Gastrocnemius medialis (tissue), 4 donors: ENCODE results near the gene PARD3B. TPM values are rescaled to one million over a fixed set of nuclear protein-coding genes. Genes with fewer than 3 reads are reported as not detected.

Experiments
- ATAC-seq, 2 donors: fragments of 150-250 bp; one replicate each; pipeline ENCODE4 v1.9.1; 2016
- DNase-seq, 2 donors: peaks; one replicate each; pipeline ENCODE4 v3.0.0-alpha.2; 2019
- H3K27ac ChIP-seq, 4 donors: fragments of 200-600 bp; sonication (generic); 1 replicate in 1 of 4; 2 replicates in 3 of 4; pipeline ENCODE4 v1.5.1; 2016 to 2018; ENCODE audit warnings: mild to moderate bottlenecking in 2 of 4, moderate library complexity in 1 of 4
- H3K27me3 ChIP-seq, 3 donors: fragments of 200-600 bp; sonication (generic) in 2 of 3; 1 replicate in 1 of 3; 2 replicates in 2 of 3; pipeline versions ENCODE4 v1.5.1 to v1.6.0; 2016 to 2019; ENCODE audit warnings: mild to moderate bottlenecking in 1 of 3, moderate library complexity in 1 of 3
- H3K36me3 ChIP-seq, 2 donors: fragments of 200-600 bp; sonication (generic) in 1 of 2; one replicate each; pipeline ENCODE4 v1.5.1; 2017 to 2018
- H3K4me1 ChIP-seq, 2 donors: fragments of 200-600 bp; sonication (generic) in 1 of 2; one replicate each; pipeline ENCODE4 v1.5.1; 2016 to 2017; ENCODE audit warnings: mild to moderate bottlenecking in 2 of 2
- H3K4me3 ChIP-seq, 4 donors: fragments of 200-600 bp; sonication (generic) in 3 of 4; 1 replicate in 1 of 4; 2 replicates in 3 of 4; pipeline ENCODE4 v1.5.1; 2016 to 2019; ENCODE audit warnings: mild to moderate bottlenecking in 2 of 4
- H3K9me3 ChIP-seq, 3 donors: fragments of 200-600 bp; sonication (generic) in 2 of 3; 1 replicate in 1 of 3; 2 replicates in 2 of 3; pipeline ENCODE4 v1.5.1; 2016 to 2019
- CTCF ChIP-seq, 5 experiments: fragments of 450-650 bp in 3 of 5; fragments of 200-600 bp in 2 of 5; sonication (generic) in 2 of 5; IDR thresholded peaks in 4 of 5; conservative IDR thresholded peaks in 1 of 5; 1 replicate in 4 of 5; 2 replicates in 1 of 5; pipeline ENCODE4 v1.5.1; 2016 to 2019; ENCODE audit warnings: antibody characterized with exemption in 5 of 5, mild to moderate bottlenecking in 3 of 5, moderate library complexity in 3 of 5
- POLR2A ChIP-seq, 2 donors: fragments of 450-650 bp; IDR thresholded peaks; one replicate each; pipeline ENCODE4 v1.6.1; 2017; ENCODE audit warnings: antibody characterized with exemption in 2 of 2, mild to moderate bottlenecking in 2 of 2, moderate library complexity in 2 of 2
- in situ Hi-C, 4 donors: fragments of 200-750 bp; cut with MboI; loops; one replicate each; pipeline versions ENCODE4 v1.15.0 to v1.8.0; 2017; ENCODE audit warnings: low sequenced_read_pairs in 4 of 4
- intact Hi-C: fragments of 100-400 bp; cut with DNase I; formaldehyde crosslinking; loops from one replicate; pipeline ENCODE4 v1.15.1; 2023; ENCODE audit warnings: low total_unique reads
- total RNA-seq, 4 donors: library from RNA; depleted of rRNA; stranded (reverse); fragments of >200 nt; gene quantifications; one replicate each; pipeline versions ENCODE4 v1.1.0 to v1.2.3, GENCODE V29; 2016

The PARD3B gene
- total RNA-seq, 4 donors from 2014 or later, result 2.2 to 15.5 (median 4.6) TPM

DNA sequence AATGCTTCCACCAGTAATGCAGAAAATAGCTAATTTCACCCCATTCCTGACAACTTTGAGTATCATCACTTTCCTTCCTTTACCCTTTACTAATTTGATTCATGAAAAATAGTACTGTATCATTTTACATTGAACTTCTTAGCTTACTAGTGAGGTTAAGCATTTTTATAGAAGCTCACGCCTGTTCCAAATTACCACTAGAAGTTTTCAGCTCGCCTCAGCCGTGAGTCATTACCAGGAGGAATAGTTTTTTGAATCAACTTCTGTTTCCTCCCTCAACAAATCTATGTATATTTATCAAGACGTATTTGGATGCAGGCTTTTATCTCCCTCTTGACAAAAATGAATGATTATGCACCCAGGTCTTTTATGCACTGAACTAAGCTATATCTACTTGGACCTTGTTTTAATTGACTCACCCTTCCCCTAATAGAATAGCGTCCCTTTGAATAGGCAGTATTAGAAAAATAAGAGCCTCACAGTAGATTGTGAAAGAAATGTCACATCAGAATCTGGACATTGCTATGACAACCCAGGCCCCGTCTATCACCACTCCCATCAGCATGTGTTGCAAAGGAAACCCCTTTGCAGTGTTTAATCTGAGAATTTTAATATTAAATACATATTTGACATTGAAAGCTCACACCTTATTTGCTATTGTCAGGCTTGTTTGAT, 929.6 kb downstream of the PARD3B start:
- DNase-seq (no peak), ATAC-seq (no peak)
- Histone ChIP-seq H3K27ac (no peak overlapping the region), H3K4me1 (no peaks in the 10 kb centered on the region), H3K9me3 (no peaks in the 10 kb centered on the region), H3K4me3 (no peak overlapping the region), H3K36me3 (no peaks in the 10 kb centered on the region), H3K27me3 (no peaks in the 10 kb centered on the region)
- intact Hi-C loops, result no loop called here
- in situ Hi-C loops, result no loop called here
- TF ChIP-seq CTCF (IDR thresholded peaks at IDR 0.05 in 4 of 5, conservative IDR thresholded peaks at IDR 0.05 in 1 of 5) (no peak), POLR2A (IDR thresholded peaks at IDR 0.05) (no peak)

DNA sequence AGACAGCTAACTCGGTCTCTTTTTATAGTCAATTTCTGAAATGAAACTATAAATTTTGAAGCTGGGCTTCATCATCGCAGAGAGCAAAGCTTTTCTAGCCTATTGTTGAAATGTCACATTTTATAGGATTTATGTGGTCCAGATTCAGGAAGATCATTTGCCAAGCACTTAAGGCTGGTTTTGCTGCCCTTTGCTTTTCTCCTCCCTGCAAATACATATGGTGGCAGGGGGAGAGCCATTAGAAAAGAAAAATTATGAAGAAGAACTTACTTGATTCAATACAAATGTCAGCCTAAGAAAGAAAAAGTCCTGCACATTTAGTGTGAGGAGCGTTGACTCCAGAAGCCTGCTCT, 930.1 kb downstream of the PARD3B start:
- TF ChIP-seq POLR2A (IDR thresholded peaks at IDR 0.05), result no peak
- TF ChIP-seq CTCF (IDR thresholded peaks at IDR 0.05 in 4 of 5, conservative IDR thresholded peaks at IDR 0.05 in 1 of 5), result no peak
- ATAC-seq (no peak), DNase-seq (no peak)
- intact Hi-C loops, result no loop called here
- H3K4me3 ChIP-seq, result no peak overlapping the region
- in situ Hi-C loops, result no loop called here
- H3K27ac ChIP-seq, result no peak overlapping the region
- no peaks in the 10 kb centered on the region for H3K27me3 ChIP-seq
- no peaks in the 10 kb centered on the region for H3K9me3 ChIP-seq
- no peaks in the 10 kb centered on the region for H3K4me1 ChIP-seq
- no peaks in the 10 kb centered on the region for H3K36me3 ChIP-seq

DNA sequence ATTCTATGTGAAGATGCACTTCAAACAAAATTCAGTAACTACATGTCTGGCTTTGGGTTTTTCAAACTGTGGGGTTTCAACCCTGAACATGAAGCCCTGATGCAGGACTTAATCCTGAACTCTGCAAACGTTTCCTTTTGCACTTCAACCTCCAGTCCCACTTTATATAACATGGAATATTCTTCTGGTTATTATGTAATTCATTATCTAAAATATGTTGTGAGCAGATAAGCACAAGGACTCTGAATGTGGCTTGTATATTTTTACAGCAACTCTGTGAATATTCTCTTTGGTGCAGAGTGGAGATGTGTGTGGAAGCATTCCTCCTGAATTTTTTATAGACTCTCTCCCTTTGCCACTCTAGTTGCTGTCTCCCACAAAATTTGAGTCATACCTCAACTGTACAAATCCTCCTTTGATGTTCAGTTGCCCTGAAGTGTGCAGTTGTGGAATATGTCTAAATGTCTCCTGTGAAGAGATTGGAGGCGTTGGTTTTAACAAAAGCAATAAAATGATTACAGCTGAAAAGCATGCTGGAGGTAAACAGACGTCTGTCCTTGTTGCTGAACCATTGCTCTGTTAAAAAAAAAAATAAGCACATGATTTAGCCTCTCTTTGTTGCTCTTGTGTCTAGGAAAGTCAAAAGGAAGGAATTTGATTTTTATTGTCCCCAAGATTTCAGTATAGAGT, 931.9 kb downstream of the PARD3B start:
- DNase-seq (no peak), ATAC-seq (no peak)
- Histone ChIP-seq H3K4me3 (no peak overlapping the region), H3K27me3 (no peaks in the 10 kb centered on the region), H3K9me3 (no peaks in the 10 kb centered on the region), H3K4me1 (no peaks in the 10 kb centered on the region), H3K36me3 (no peaks in the 10 kb centered on the region), H3K27ac (no peak overlapping the region)
- intact Hi-C loops (no loop called here), in situ Hi-C loops (no loop called here)
- TF ChIP-seq POLR2A (IDR thresholded peaks at IDR 0.05), result no peak

DNA sequence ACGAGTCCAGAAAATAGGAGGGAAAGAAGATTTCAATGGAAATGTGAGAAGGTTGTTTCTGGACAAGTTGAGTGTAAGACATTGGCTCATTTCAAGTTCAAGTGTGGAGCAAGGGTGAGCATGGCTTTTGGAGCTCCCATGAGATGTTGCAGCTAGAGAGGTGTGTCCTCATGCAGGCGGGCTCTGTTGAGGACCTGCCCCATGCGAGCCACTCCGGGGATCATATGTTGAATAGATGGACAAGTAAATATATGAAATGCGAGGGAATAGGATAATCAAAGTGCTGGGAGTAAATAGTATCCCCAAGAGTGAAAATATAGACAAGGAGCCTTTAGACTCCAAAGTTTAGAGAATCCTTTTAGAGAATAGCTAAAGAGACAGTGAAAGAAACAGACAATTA, 936.6 kb downstream of the PARD3B start:
- DNase-seq (no peak), ATAC-seq (no peak)
- H3K4me1 ChIP-seq, result no peaks in the 10 kb centered on the region
- no peak overlapping the region for H3K27ac ChIP-seq
- no peak overlapping the region for H3K4me3 ChIP-seq
- in situ Hi-C loops (no loop called here), intact Hi-C loops (no loop called here)
- no peaks in the 10 kb centered on the region for H3K27me3 ChIP-seq
- H3K36me3 ChIP-seq, result no peaks in the 10 kb centered on the region
- no peaks in the 10 kb centered on the region for H3K9me3 ChIP-seq
- no peak for TF ChIP-seq CTCF (IDR thresholded peaks at IDR 0.05 in 4 of 5, conservative IDR thresholded peaks at IDR 0.05 in 1 of 5)

- Histone ChIP-seq H3K27me3 (no peaks in the 10 kb centered on the region), H3K27ac (no peak overlapping the region), H3K9me3 (no peaks in the 10 kb centered on the region), H3K36me3 (no peaks in the 10 kb centered on the region), H3K4me1 (no peaks in the 10 kb centered on the region), H3K4me3 (no peak overlapping the region)
- DNase-seq (no peak), ATAC-seq (no peak)
- TF ChIP-seq CTCF (IDR thresholded peaks at IDR 0.05 in 4 of 5, conservative IDR thresholded peaks at IDR 0.05 in 1 of 5) (no peak), POLR2A (IDR thresholded peaks at IDR 0.05) (no peak)
- intact Hi-C loops, result no loop called here
- in situ Hi-C loops, result no loop called here
Measured at GRCh38 chr2:205482399-205483081, 937.3 kb downstream of the PARD3B start.
